Esophagus squamous epithelium (tissue), 4 donors: ENCODE data around the gene MMADHC.

Experiments used
- POLR2A ChIP-seq, 4 donors: fragments of 450-650 bp; IDR thresholded peaks; one replicate each; pipeline ENCODE4 v1.6.1; 2017; ENCODE audit warnings: antibody characterized with exemption in 4 of 4, mild to moderate bottlenecking in 4 of 4, moderate library complexity in 3 of 4
- TF ChIP-seq, protein P1 (sequence below), 6 experiments: fragments of 450-650 bp in 4 of 6; fragments of 200-600 bp in 2 of 6; sonication (generic) in 2 of 6; IDR thresholded peaks; one replicate each; pipeline ENCODE4 v1.5.1; 2016 to 2019; ENCODE audit warnings: antibody characterized with exemption in 6 of 6, mild to moderate bottlenecking in 4 of 6, moderate library complexity in 4 of 6

DNA sequence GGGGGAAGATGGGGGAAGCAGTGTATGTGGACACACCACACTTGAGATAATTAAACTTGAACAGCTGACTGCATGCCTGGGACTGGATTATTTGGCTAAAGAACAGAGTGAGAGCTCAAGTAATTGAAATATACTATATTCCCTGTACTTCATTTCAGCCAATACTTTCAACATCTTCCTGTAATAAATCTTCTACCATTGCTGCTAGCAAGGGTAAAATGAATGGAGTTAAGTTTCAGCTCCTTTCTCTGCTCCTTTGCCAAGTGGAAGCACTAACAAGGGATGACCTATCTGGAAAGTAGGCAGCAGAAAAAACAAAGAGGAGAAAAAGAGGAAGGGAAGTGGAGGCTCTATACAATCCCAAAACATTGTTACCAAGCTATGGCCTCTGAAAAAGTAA is 50.9 kb downstream of the MMADHC start:
- TF ChIP-seq, protein P1, sequence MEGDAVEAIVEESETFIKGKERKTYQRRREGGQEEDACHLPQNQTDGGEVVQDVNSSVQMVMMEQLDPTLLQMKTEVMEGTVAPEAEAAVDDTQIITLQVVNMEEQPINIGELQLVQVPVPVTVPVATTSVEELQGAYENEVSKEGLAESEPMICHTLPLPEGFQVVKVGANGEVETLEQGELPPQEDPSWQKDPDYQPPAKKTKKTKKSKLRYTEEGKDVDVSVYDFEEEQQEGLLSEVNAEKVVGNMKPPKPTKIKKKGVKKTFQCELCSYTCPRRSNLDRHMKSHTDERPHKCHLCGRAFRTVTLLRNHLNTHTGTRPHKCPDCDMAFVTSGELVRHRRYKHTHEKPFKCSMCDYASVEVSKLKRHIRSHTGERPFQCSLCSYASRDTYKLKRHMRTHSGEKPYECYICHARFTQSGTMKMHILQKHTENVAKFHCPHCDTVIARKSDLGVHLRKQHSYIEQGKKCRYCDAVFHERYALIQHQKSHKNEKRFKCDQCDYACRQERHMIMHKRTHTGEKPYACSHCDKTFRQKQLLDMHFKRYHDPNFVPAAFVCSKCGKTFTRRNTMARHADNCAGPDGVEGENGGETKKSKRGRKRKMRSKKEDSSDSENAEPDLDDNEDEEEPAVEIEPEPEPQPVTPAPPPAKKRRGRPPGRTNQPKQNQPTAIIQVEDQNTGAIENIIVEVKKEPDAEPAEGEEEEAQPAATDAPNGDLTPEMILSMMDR (IDR thresholded peaks at IDR 0.05): no peak
- TF ChIP-seq POLR2A (IDR thresholded peaks at IDR 0.05): no peak
